NOMO-1 treated with dmso at 0.1 percent for 144 hours (cell line): Measurements from ENCODE around the gene AMZ2.
A peak's percentile ranks its signal among the peaks of the same experiment; 100 is the strongest.

ENCODE experiments used
- DNase-seq: peaks from one replicate; lab custom pipeline; 2025; ENCODE audit not compliant: unreplicated experiment; lab: John Stamatoyannopoulos, UW

AMZ2 gene

GRCh38 chr17:68290268-68290954, 42.6 kb downstream of the AMZ2 start:
- peak; percentile 25 for DNase-seq

- peak; percentile 47 for DNase-seq
Measured at GRCh38 chr17:68290955-68291835, 43.4 kb downstream of the AMZ2 start, which contains the start of the genes ARSG and SLC16A6. Gene ARSG, plus strand, starts transcription at chr17:68291495. Its CDS starts 15,999 bp downstream, at chr17:68307494. Gene SLC16A6, minus strand, starts transcription at chr17:68291127. Its CDS starts 12,807 bp downstream, at chr17:68278320.

- peak; percentile 97 for DNase-seq
Measured at GRCh38 chr17:68291836-68292688, 44.2 kb downstream of the AMZ2 start.

GRCh38 chr17:68292689-68293040, 44.8 kb downstream of the AMZ2 start:
- no peak for DNase-seq

- no peak for DNase-seq
Measured at GRCh38 chr17:68293490-68294195, 45.8 kb downstream of the AMZ2 start.

GRCh38 chr17:68294196-68294555, 46.3 kb downstream of the AMZ2 start:
- no peak for DNase-seq

GRCh38 chr17:68294617-68295016, 46.8 kb downstream of the AMZ2 start:
- DNase-seq = no peak

GRCh38 chr17:68295086-68295485, 47.2 kb downstream of the AMZ2 start:
- no peak for DNase-seq

GRCh38 chr17:68296217-68297191, 48.7 kb downstream of the AMZ2 start:
- peak; percentile 29 for DNase-seq

GRCh38 chr17:68297195-68297594, 49.4 kb downstream of the AMZ2 start:
- DNase-seq = peak; percentile 40

GRCh38 chr17:68298601-68299000, 50.8 kb downstream of the AMZ2 start:
- no peak for DNase-seq

- no peak for DNase-seq
Measured at GRCh38 chr17:68299817-68300216, 52.0 kb downstream of the AMZ2 start.

GRCh38 chr17:68301438-68301959, 53.7 kb downstream of the AMZ2 start:
- no peak for DNase-seq

- DNase-seq = no peak
Measured at GRCh38 chr17:68302066-68302564, 54.3 kb downstream of the AMZ2 start.

GRCh38 chr17:68302666-68303065, 54.8 kb downstream of the AMZ2 start:
- DNase-seq = no peak

- DNase-seq = no peak
Measured at GRCh38 chr17:68304706-68305105, 56.9 kb downstream of the AMZ2 start.

- DNase-seq = peak; percentile 20
Measured at GRCh38 chr17:68305142-68305541, 57.3 kb downstream of the AMZ2 start.
